HEK293 (cell line): ENCODE measurements around the gene IL1RAPL1.

Experiments used
- PRDM10 ChIP-seq: fragments of 450-650 bp; formaldehyde crosslinking; IDR thresholded peaks from 2 replicates; pipeline ENCODE4 v1.5.1; 2016; ENCODE audit warnings: missing biosample characterization, missing genetic modification characterization
- PRDM4 ChIP-seq: fragments of 450-650 bp; formaldehyde crosslinking; IDR thresholded peaks from 2 replicates; pipeline ENCODE4 v1.5.1; 2017; ENCODE audit warnings: missing biosample characterization, missing genetic modification characterization
- ZNF114 ChIP-seq: fragments of 450-650 bp; formaldehyde crosslinking; IDR thresholded peaks from 2 replicates; pipeline ENCODE4 v1.5.0; 2017; ENCODE audit warnings: missing biosample characterization, missing genetic modification characterization
- ZNF214 ChIP-seq: fragments of 450-650 bp; formaldehyde crosslinking; IDR thresholded peaks from 2 replicates; pipeline ENCODE4 v1.5.1; 2017; ENCODE audit warnings: missing biosample characterization, mild to moderate bottlenecking, missing genetic modification characterization, borderline replicate concordance
- ZNF366 ChIP-seq: fragments of 450-650 bp; formaldehyde crosslinking; conservative IDR thresholded peaks from 2 replicates; pipeline ENCODE4 v1.5.1; 2016; ENCODE audit warnings: missing biosample characterization, missing genetic modification characterization
- ZNF529 ChIP-seq: fragments of 450-650 bp; formaldehyde crosslinking; IDR thresholded peaks from 2 replicates; pipeline ENCODE4 v1.5.1; 2017; ENCODE audit warnings: missing genetic modification characterization, missing biosample characterization; ENCODE audit not compliant: insufficient replicate concordance
- ZNF670 ChIP-seq: fragments of 450-650 bp; formaldehyde crosslinking; IDR thresholded peaks from 2 replicates; pipeline ENCODE4 v1.5.1; 2016; ENCODE audit warnings: missing biosample characterization, missing genetic modification characterization, low read depth
- ZNF76 ChIP-seq: fragments of 450-650 bp; formaldehyde crosslinking; IDR thresholded peaks from 2 replicates; pipeline ENCODE4; 2016; ENCODE audit warnings: low read depth, missing biosample characterization, missing genetic modification characterization, borderline replicate concordance
- TF ChIP-seq, protein P1 (sequence below): fragments of 450-650 bp; formaldehyde crosslinking; IDR thresholded peaks from 2 replicates; pipeline ENCODE4 v1.5.1; 2016; ENCODE audit warnings: missing biosample characterization, missing genetic modification characterization
- TF ChIP-seq, protein P2 (sequence below): fragments of 450-650 bp; formaldehyde crosslinking; IDR thresholded peaks from 2 replicates; pipeline ENCODE4 v1.5.1; 2016; ENCODE audit warnings: missing biosample characterization, missing genetic modification characterization

- no peak for TF ChIP-seq PRDM10
- no peak for TF ChIP-seq ZNF366
- no peak for TF ChIP-seq ZNF670 (tag by site-specific recombination)
- TF ChIP-seq, protein P1, sequence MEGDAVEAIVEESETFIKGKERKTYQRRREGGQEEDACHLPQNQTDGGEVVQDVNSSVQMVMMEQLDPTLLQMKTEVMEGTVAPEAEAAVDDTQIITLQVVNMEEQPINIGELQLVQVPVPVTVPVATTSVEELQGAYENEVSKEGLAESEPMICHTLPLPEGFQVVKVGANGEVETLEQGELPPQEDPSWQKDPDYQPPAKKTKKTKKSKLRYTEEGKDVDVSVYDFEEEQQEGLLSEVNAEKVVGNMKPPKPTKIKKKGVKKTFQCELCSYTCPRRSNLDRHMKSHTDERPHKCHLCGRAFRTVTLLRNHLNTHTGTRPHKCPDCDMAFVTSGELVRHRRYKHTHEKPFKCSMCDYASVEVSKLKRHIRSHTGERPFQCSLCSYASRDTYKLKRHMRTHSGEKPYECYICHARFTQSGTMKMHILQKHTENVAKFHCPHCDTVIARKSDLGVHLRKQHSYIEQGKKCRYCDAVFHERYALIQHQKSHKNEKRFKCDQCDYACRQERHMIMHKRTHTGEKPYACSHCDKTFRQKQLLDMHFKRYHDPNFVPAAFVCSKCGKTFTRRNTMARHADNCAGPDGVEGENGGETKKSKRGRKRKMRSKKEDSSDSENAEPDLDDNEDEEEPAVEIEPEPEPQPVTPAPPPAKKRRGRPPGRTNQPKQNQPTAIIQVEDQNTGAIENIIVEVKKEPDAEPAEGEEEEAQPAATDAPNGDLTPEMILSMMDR (tag by site-specific recombination), result no peak
- no peak for TF ChIP-seq ZNF529 (tag by site-specific recombination)
- TF ChIP-seq PRDM4 (tag by site-specific recombination), result no peak
- TF ChIP-seq, protein P2, sequence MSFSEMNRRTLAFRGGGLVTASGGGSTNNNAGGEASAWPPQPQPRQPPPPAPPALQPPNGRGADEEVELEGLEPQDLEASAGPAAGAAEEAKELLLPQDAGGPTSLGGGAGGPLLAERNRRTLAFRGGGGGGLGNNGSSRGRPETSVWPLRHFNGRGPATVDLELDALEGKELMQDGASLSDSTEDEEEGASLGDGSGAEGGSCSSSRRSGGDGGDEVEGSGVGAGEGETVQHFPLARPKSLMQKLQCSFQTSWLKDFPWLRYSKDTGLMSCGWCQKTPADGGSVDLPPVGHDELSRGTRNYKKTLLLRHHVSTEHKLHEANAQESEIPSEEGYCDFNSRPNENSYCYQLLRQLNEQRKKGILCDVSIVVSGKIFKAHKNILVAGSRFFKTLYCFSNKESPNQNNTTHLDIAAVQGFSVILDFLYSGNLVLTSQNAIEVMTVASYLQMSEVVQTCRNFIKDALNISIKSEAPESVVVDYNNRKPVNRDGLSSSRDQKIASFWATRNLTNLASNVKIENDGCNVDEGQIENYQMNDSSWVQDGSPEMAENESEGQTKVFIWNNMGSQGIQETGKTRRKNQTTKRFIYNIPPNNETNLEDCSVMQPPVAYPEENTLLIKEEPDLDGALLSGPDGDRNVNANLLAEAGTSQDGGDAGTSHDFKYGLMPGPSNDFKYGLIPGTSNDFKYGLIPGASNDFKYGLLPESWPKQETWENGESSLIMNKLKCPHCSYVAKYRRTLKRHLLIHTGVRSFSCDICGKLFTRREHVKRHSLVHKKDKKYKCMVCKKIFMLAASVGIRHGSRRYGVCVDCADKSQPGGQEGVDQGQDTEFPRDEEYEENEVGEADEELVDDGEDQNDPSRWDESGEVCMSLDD (tag by site-specific recombination), result no peak
- no peak for TF ChIP-seq ZNF114
- no peak for TF ChIP-seq ZNF214 (tag by site-specific recombination)
- TF ChIP-seq ZNF76 (tag by site-specific recombination), result no peak
Observed at GRCh38 chrX:29471829-29472228, 884.6 kb downstream of the IL1RAPL1 start.
